Cardiac muscle cell (in vitro differentiated cells and primary cell): ENCODE data around the gene HS3ST6. TPM values are rescaled to one million over a fixed set of nuclear protein-coding genes. Genes with fewer than 3 reads are reported as not detected.

ENCODE experiments used
- DNase-seq, 2 donors: peaks; one replicate each; pipeline versions ENCODE4 v3.0.0 to v3.0.0-alpha.2; 2010 to 2017; ENCODE audit warnings: low read depth in 1 of 2, low spot score in 1 of 2
- H3K27ac ChIP-seq: fragments of 200-600 bp; sonication (generic); 2 replicates; pipeline ENCODE4 v1.5.1; 2016
- H3K27me3 ChIP-seq: fragments of 200-600 bp; sonication (generic); 2 replicates; pipeline ENCODE4 v1.6.0; 2016; ENCODE audit warnings: control low read depth
- H3K36me3 ChIP-seq: fragments of 200-600 bp; sonication (generic); 2 replicates; pipeline ENCODE4 v1.5.1; 2016; ENCODE audit warnings: control low read depth
- H3K4me1 ChIP-seq: fragments of 200-600 bp; sonication (generic); 2 replicates; pipeline ENCODE4 v1.8.1; 2017; ENCODE audit warnings: low read depth, mild to moderate bottlenecking, mixed run types
- H3K4me3 ChIP-seq: fragments of 200-600 bp; sonication (generic); 2 replicates; pipeline ENCODE4 v1.5.1; 2016; ENCODE audit warnings: mild to moderate bottlenecking
- H3K9me3 ChIP-seq: fragments of 200-600 bp; sonication (generic); 2 replicates; pipeline ENCODE4 v1.5.1; 2017; ENCODE audit warnings: low read depth, mild to moderate bottlenecking, control low read depth
- CTCF ChIP-seq: IDR thresholded peaks from 2 replicates; pipeline ENCODE4 v1.5.1; 2012; ENCODE audit warnings: low read depth, mild to moderate bottlenecking, low read length
- polyA plus RNA-seq: library from polyadenylated mRNA; unstranded; fragments of >200 nt; fragmentation: Nextera tagmentation; extraction: Ambion mirVana; gene quantifications from 2 replicates; pipeline ENCODE4 v1.2.1, GENCODE V29; 2016
- total RNA-seq: library from RNA; depleted of rRNA; stranded (reverse); fragments of >200 nt; gene quantifications from 2 replicates; pipeline ENCODE4 v1.2.3, GENCODE V29; 2016

Gene HS3ST6
- total and polyA plus RNA-seq, 2 experiments from 2014 or later = not detected

- no peak overlapping the region for H3K4me3 ChIP-seq
- H3K27me3 ChIP-seq = peaks cover 52% of the 10 kb centered on the region
- H3K27ac ChIP-seq = no peak overlapping the region
- H3K36me3 ChIP-seq = no peaks in the 10 kb centered on the region
- peak in 1 of 2 donors; percentile 23 for DNase-seq
- H3K4me1 ChIP-seq = no peaks in the 10 kb centered on the region
- no peak for TF ChIP-seq CTCF
- H3K9me3 ChIP-seq = no peaks in the 10 kb centered on the region
Observed at GRCh38 chr16:1870365-1871082, 47.7 kb downstream of the HS3ST6 start.

GRCh38 chr16:1865902-1866690, 52.1 kb downstream of the HS3ST6 start:
- Histone ChIP-seq H3K36me3 (no peaks in the 10 kb centered on the region), H3K9me3 (no peaks in the 10 kb centered on the region), H3K27me3 (peaks cover 30% of the 10 kb centered on the region), H3K4me3 (no peak overlapping the region), H3K27ac (no peak overlapping the region), H3K4me1 (no peaks in the 10 kb centered on the region)
- no peak for DNase-seq
- TF ChIP-seq CTCF = no peak

- peaks cover 49% of the 10 kb centered on the region for H3K27me3 ChIP-seq
Observed at GRCh38 chr16:1863681-1864460, 54.3 kb downstream of the HS3ST6 start.

GRCh38 chr16:1862394-1862793, 55.8 kb downstream of the HS3ST6 start:
- DNase-seq = no peak
- Histone ChIP-seq H3K36me3 (no peaks in the 10 kb centered on the region), H3K4me3 (no peak overlapping the region), H3K27me3 (peaks cover 64% of the 10 kb centered on the region), H3K9me3 (no peaks in the 10 kb centered on the region), H3K27ac (no peak overlapping the region), H3K4me1 (no peaks in the 10 kb centered on the region)
- no peak for TF ChIP-seq CTCF

More at GRCh38 chr16:1863681-1864460, 54.3 kb downstream of the HS3ST6 start:
- TF ChIP-seq CTCF = peak; percentile 50
- H3K9me3 ChIP-seq = no peaks in the 10 kb centered on the region
- no peaks in the 10 kb centered on the region for H3K4me1 ChIP-seq
- no peaks in the 10 kb centered on the region for H3K36me3 ChIP-seq
- H3K27ac ChIP-seq = no peak overlapping the region
- H3K4me3 ChIP-seq = no peak overlapping the region
- DNase-seq = peak; percentile 44 to 62

- peaks cover 67% of the 10 kb centered on the region for H3K27me3 ChIP-seq
- H3K4me3 ChIP-seq = no peak overlapping the region
- no peaks in the 10 kb centered on the region for H3K36me3 ChIP-seq
- no peak for TF ChIP-seq CTCF
- DNase-seq = no peak
- H3K27ac ChIP-seq = no peak overlapping the region
- no peaks in the 10 kb centered on the region for H3K4me1 ChIP-seq
- H3K9me3 ChIP-seq = no peaks in the 10 kb centered on the region
Observed at GRCh38 chr16:1861730-1862129, 56.5 kb downstream of the HS3ST6 start.

Other genes starting within 250 kb of the HS3ST6 start
- 34.5 and 45.1 TPM in 2 replicates for gene JPT2, start 240.1 kb downstream of the HS3ST6 start, total RNA-seq
- 10.0 and 10.6 TPM in 2 replicates for gene JPT2, start 240.1 kb downstream of the HS3ST6 start, polyA plus RNA-seq
- 109 and 127 TPM in 2 replicates for gene MAPK8IP3, start 212.2 kb downstream of the HS3ST6 start, total RNA-seq
- gene MAPK8IP3, start 212.2 kb downstream of the HS3ST6 start, polyA plus RNA-seq = 57.1 and 75.2 TPM in 2 replicates
- gene NME3, start 146.9 kb downstream of the HS3ST6 start, total RNA-seq = 72.2 and 106 TPM in 2 replicates
- 76.9 and 112 TPM in 2 replicates for gene NME3, start 146.9 kb downstream of the HS3ST6 start, polyA plus RNA-seq
- 19.3 and 42.7 TPM in 2 replicates for gene EME2, start 145.6 kb downstream of the HS3ST6 start, total RNA-seq
- gene EME2, start 145.6 kb downstream of the HS3ST6 start, polyA plus RNA-seq = 13.2 and 18.7 TPM in 2 replicates
- gene MRPS34, start 145.3 kb downstream of the HS3ST6 start, total RNA-seq = 188 and 195 TPM in 2 replicates
- 164 and 172 TPM in 2 replicates for gene MRPS34, start 145.3 kb downstream of the HS3ST6 start, polyA plus RNA-seq
- 90.5 and 101 TPM in 2 replicates for gene SPSB3, start 135.8 kb downstream of the HS3ST6 start, total RNA-seq
- gene SPSB3, start 135.8 kb downstream of the HS3ST6 start, polyA plus RNA-seq = 81.4 and 96.4 TPM in 2 replicates
- 151 and 166 TPM in 2 replicates for gene NUBP2, start 135.5 kb downstream of the HS3ST6 start, total RNA-seq
- 121 and 138 TPM in 2 replicates for gene NUBP2, start 135.5 kb downstream of the HS3ST6 start, polyA plus RNA-seq
- gene IGFALS, start 124.7 kb downstream of the HS3ST6 start, total RNA-seq = 1.2 and 2.1 TPM in 2 replicates
- gene IGFALS, start 124.7 kb downstream of the HS3ST6 start, polyA plus RNA-seq = 1.3 TPM in 1 of 2 replicates, not detected in the other
- 219 and 341 TPM in 2 replicates for gene HAGH, start 91.6 kb downstream of the HS3ST6 start, total RNA-seq
- gene HAGH, start 91.6 kb downstream of the HS3ST6 start, polyA plus RNA-seq = 163 and 169 TPM in 2 replicates
- 73.5 and 129 TPM in 2 replicates for gene FAHD1, start 91.2 kb downstream of the HS3ST6 start, total RNA-seq
- 48.0 and 55.3 TPM in 2 replicates for gene FAHD1, start 91.2 kb downstream of the HS3ST6 start, polyA plus RNA-seq
- 2.0 TPM in 1 of 2 replicates, not detected in the other for gene MEIOB, start 46.3 kb downstream of the HS3ST6 start, total RNA-seq
- 1.3 TPM in 1 of 2 replicates, not detected in the other for gene MEIOB, start 46.3 kb downstream of the HS3ST6 start, polyA plus RNA-seq
- gene MSRB1, start 24.8 kb upstream of the HS3ST6 start, total RNA-seq = 13.6 and 22.4 TPM in 2 replicates
- 27.8 and 35.1 TPM in 2 replicates for gene MSRB1, start 24.8 kb upstream of the HS3ST6 start, polyA plus RNA-seq
- gene RPL3L, start 36.3 kb upstream of the HS3ST6 start, total RNA-seq = not detected in 2 replicates
- gene RPL3L, start 36.3 kb upstream of the HS3ST6 start, polyA plus RNA-seq = 0.07 and 0.28 TPM in 2 replicates
- 291 and 575 TPM in 2 replicates for gene NDUFB10, start 41.1 kb upstream of the HS3ST6 start, total RNA-seq
- 485 and 518 TPM in 2 replicates for gene NDUFB10, start 41.1 kb upstream of the HS3ST6 start, polyA plus RNA-seq
- gene RPS2, start 46.4 kb upstream of the HS3ST6 start, total RNA-seq = 2,958 and 3,550 TPM in 2 replicates
- gene RPS2, start 46.4 kb upstream of the HS3ST6 start, polyA plus RNA-seq = 2,155 and 2,484 TPM in 2 replicates
- 0.21 TPM in 1 of 2 replicates, not detected in the other for gene RNF151, start 48.4 kb upstream of the HS3ST6 start, total RNA-seq
- 0.38 and 0.54 TPM in 2 replicates for gene RNF151, start 48.4 kb upstream of the HS3ST6 start, polyA plus RNA-seq
- 72.4 and 94.7 TPM in 2 replicates for gene TBL3, start 53.6 kb upstream of the HS3ST6 start, total RNA-seq
- 67.3 and 82.9 TPM in 2 replicates for gene TBL3, start 53.6 kb upstream of the HS3ST6 start, polyA plus RNA-seq
- gene NOXO1, start 63.1 kb upstream of the HS3ST6 start, total RNA-seq = 0.25 and 1.3 TPM in 2 replicates
- 0.80 and 1.2 TPM in 2 replicates for gene NOXO1, start 63.1 kb upstream of the HS3ST6 start, polyA plus RNA-seq
- gene GFER, start 65.8 kb upstream of the HS3ST6 start, total RNA-seq = 52.8 and 53.5 TPM in 2 replicates
- 43.8 and 46.9 TPM in 2 replicates for gene GFER, start 65.8 kb upstream of the HS3ST6 start, polyA plus RNA-seq
- 27.2 and 28.5 TPM in 2 replicates for gene SYNGR3, start 71.6 kb upstream of the HS3ST6 start, total RNA-seq
- 21.8 and 27.1 TPM in 2 replicates for gene SYNGR3, start 71.6 kb upstream of the HS3ST6 start, polyA plus RNA-seq
- 35.6 and 50.4 TPM in 2 replicates for gene ZNF598, start 91.4 kb upstream of the HS3ST6 start, total RNA-seq
- 28.8 and 34.5 TPM in 2 replicates for gene ZNF598, start 91.4 kb upstream of the HS3ST6 start, polyA plus RNA-seq
- 3.3 and 16.2 TPM in 2 replicates for gene NPW, start 101.4 kb upstream of the HS3ST6 start, total RNA-seq
- 13.4 and 38.6 TPM in 2 replicates for gene NPW, start 101.4 kb upstream of the HS3ST6 start, polyA plus RNA-seq
- gene NHERF2, start 108.5 kb upstream of the HS3ST6 start, total RNA-seq = 33.0 and 34.7 TPM in 2 replicates
- 37.4 and 50.7 TPM in 2 replicates for gene NHERF2, start 108.5 kb upstream of the HS3ST6 start, polyA plus RNA-seq
- 61.1 and 61.3 TPM in 2 replicates for gene NTHL1, start 129.4 kb upstream of the HS3ST6 start, total RNA-seq
- gene NTHL1, start 129.4 kb upstream of the HS3ST6 start, polyA plus RNA-seq = 51.3 and 62.7 TPM in 2 replicates
- 103 and 152 TPM in 2 replicates for gene TSC2, start 129.6 kb upstream of the HS3ST6 start, total RNA-seq
- gene TSC2, start 129.6 kb upstream of the HS3ST6 start, polyA plus RNA-seq = 123 and 142 TPM in 2 replicates
- gene PKD1, start 217.5 kb upstream of the HS3ST6 start, total RNA-seq = 115 and 206 TPM in 2 replicates
- gene PKD1, start 217.5 kb upstream of the HS3ST6 start, polyA plus RNA-seq = 49.9 and 55.3 TPM in 2 replicates
- 5.0 and 6.5 TPM in 2 replicates for gene RAB26, start 230.2 kb upstream of the HS3ST6 start, total RNA-seq
- gene RAB26, start 230.2 kb upstream of the HS3ST6 start, polyA plus RNA-seq = 12.1 and 16.7 TPM in 2 replicates
- 67.5 and 71.6 TPM in 2 replicates for gene TRAF7, start 237.4 kb upstream of the HS3ST6 start, total RNA-seq
- gene TRAF7, start 237.4 kb upstream of the HS3ST6 start, polyA plus RNA-seq = 32.3 and 37.4 TPM in 2 replicates